22Rv1 (cell line): ENCODE measurements around the gene SEMA6C.

Source experiments
- H3K27ac ChIP-seq: fragments of 450-650 bp; 2 replicates; pipeline ENCODE4 v1.5.1; 2017
- ZFX ChIP-seq: fragments of 450-650 bp; IDR thresholded peaks from 2 replicates; pipeline ENCODE4 v1.6.1; 2017; ENCODE audit warnings: antibody characterized with exemption, borderline replicate concordance
- TF ChIP-seq, protein P1 (sequence below): fragments of 450-650 bp; IDR thresholded peaks from 2 replicates; pipeline ENCODE4 v1.5.1; 2017; ENCODE audit warnings: mild to moderate bottlenecking

The SEMA6C gene

GRCh38 chr1:151157067-151157531 lies 10.7 kb upstream of the SEMA6C start:
- TF ChIP-seq, protein P1, sequence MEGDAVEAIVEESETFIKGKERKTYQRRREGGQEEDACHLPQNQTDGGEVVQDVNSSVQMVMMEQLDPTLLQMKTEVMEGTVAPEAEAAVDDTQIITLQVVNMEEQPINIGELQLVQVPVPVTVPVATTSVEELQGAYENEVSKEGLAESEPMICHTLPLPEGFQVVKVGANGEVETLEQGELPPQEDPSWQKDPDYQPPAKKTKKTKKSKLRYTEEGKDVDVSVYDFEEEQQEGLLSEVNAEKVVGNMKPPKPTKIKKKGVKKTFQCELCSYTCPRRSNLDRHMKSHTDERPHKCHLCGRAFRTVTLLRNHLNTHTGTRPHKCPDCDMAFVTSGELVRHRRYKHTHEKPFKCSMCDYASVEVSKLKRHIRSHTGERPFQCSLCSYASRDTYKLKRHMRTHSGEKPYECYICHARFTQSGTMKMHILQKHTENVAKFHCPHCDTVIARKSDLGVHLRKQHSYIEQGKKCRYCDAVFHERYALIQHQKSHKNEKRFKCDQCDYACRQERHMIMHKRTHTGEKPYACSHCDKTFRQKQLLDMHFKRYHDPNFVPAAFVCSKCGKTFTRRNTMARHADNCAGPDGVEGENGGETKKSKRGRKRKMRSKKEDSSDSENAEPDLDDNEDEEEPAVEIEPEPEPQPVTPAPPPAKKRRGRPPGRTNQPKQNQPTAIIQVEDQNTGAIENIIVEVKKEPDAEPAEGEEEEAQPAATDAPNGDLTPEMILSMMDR: no peak
- no peak for TF ChIP-seq ZFX
- no peak overlapping the region for H3K27ac ChIP-seq

- TF ChIP-seq, protein P1: no peak
- no peak for TF ChIP-seq ZFX
- H3K27ac ChIP-seq: no peak within 1 kb of the TSS
These were observed 10.0 kb upstream of the SEMA6C start, which contains the start of gene TNFAIP8L2 for GRCh38 chr1:151156515-151156819. TSS of gene TNFAIP8L2 (plus strand) at chr1:151156649. CDS start at chr1:151158698, 2,049 bp downstream.

DNA sequence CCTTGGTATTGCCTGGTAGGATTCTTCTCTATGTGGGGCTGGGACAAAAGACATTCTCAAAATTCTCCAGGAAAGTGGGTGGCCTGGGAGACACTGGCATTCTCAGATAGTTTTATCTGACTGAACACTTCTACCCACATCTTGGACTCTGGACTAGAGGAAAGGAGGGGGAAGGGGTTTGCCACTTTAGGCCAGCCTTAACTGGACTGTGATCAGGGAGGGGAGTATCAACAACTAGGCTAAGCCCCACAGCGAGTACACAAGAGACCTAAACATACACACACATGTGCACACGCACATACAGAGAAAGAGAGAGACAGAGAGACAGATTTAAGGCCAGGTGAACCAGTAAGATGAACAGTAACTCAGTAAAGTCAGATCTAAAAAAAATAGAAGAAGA lies 1.2 kb upstream of the SEMA6C start:
- TF ChIP-seq, protein P1: no peak
- TF ChIP-seq ZFX: no peak
- H3K27ac ChIP-seq: no peak overlapping the region

DNA sequence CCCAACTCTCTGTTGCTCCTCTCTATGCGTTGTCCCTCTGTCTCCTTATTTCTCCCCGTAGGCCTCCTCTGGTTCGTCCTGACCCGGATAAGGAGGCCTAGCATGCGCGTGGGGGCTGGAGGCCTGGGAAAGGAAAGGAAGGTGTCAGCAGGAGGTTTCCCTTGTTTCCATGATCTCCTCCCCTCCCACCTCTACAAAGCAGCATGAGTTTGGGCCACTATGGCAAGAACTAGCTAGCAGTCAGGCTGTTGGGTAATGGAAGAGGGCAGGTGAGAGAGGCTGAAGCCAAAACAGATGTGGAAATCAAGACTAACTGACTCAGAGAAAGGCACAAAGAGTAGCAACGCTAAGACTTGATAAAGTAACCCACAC lies 687 bp upstream of the SEMA6C start:
- TF ChIP-seq, protein P1: no peak
- TF ChIP-seq ZFX: no peak
- H3K27ac ChIP-seq: no peak overlapping the region

- TF ChIP-seq, protein P1: no peak
- no peak for TF ChIP-seq ZFX
- H3K27ac ChIP-seq: no peak overlapping the region
These were observed 389 bp downstream of the SEMA6C start for GRCh38 chr1:151146072-151146411.

- TF ChIP-seq, protein P1: no peak
- no peak for TF ChIP-seq ZFX
- no peak overlapping the region for H3K27ac ChIP-seq
These were observed 943 bp downstream of the SEMA6C start for GRCh38 chr1:151145304-151146071.

- no peak overlapping the region for H3K27ac ChIP-seq
- TF ChIP-seq, protein P1: no peak
- TF ChIP-seq ZFX: no peak
These were observed 1.7 kb downstream of the SEMA6C start for GRCh38 chr1:151144474-151145303.
